HG02642 (cell line): ENCODE results near the gene GNG8.

Source experiments
- ATAC-seq: cut with Tn5 transposase; IDR thresholded peaks from one replicate; pipeline ENCODE4 v1.9.1; 2021; ENCODE audit warnings: mild to moderate bottlenecking; ENCODE audit not compliant: unreplicated experiment, poor library complexity

GNG8 gene

DNA sequence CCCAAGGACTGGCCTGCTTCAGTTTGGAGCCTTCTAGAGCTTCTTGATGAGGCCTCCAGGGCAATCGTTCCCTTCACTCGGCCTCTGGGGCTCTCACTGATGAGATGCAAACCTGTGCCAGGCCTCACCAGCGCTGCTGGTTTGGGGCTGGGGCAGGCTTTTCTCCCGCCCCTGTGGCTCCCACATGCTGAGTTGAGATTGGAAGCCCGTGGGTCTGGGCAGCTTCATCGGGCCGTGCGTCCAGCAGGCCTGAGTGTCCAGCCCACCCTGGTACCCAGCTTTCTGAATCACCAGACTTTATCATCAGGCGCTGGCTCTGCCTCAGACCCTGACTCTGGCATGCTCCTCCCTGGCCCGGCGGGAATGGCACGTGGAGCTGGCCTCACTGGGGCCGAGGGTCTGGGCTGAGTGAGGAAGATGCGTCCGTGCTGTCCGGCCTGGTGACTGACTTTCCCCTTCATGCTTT lies 30.6 kb downstream of the GNG8 start:
- no peak for ATAC-seq

DNA sequence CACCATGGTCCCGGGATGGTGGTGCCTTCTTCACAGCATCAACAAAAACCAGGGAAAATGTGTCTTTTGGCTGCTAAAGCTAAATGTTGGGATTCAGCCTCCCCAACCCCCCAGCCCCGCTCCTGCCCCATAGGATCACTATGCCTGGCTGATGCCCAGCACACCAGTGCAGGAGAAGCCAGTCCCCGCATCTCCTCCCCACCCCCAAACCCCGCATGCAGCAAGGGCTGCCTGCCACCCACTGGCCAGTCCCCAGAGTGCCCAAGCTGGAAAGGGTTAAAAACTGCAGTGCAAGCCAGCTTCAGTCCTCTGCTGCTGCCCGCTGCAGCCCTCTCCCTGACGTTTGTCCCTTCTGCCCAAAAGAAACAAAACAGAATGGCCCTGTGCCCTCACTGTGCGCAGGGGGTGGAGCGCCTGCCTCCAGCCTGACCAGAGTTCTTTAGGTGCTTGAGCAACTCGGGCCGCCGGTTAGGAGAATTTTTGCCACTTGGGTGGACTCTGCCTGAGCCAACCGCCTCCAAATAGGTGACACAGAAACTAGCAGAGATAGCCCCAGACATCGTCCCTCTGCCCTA lies 31.1 kb downstream of the GNG8 start:
- ATAC-seq: no peak

DNA sequence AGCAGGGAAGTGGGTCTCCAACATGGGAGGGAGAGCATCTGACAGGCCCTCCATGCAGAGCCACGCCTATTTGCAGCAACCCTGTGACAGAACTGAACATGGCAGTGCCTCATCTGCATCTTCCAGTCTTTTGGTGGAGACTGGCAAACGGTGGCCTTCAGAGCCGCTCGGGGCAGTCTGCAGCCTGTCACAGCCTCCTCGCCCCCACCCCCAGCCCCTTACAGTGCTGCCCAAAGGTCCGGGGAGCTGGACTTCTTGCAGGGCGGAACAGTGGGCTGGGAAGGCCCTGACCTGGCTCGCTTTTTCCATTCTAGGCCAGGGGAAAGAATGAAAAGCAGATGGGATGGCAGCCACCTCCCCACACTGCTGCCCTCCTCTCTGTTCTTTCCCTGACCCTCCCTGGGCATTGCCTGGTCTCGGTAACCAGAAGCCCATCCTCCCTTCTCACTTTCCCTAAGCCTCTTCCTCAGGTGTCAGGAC lies 32.2 kb downstream of the GNG8 start:
- no peak for ATAC-seq

GRCh38 chr19:46603195-46603637 lies 32.8 kb downstream of the GNG8 start:
- ATAC-seq: no peak

DNA sequence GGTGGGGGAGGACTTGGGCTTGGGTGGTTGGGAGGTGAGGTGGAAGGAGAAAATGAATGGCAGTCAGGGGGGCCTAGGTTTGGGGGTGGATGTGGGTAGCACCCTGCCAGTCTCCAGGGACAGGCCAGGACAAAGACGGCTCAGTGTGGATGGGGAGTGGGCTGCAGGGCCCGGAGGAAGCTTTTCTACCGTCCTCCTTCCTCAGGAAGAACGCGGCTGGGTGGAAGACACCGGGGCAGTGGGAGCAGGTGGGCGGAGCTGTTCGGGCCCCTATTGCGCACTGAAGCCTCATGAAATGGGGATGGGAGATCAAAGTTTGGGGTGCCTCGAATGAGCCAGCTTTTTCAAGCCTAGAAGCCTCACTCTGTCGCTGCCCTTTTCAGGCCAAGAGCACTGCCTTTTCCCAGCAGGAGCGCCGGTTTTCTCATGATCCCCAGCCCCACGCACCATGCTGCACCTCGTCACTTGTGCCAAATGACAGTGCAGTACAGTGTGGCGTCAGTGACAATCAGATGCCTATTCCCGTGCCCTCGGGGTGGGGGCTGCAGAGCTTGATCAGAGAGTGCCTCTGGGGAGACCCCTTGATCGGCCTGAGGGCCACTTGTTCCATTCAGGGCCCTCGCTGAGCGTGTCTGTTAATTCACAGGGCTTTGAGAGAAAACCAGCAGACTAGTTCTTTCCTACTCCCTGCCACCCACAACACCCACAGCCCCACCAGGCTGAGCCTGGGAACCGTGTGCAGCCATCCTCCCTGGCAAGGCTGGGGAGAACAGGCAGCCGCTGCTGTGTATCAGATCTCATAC lies 33.4 kb downstream of the GNG8 start:
- ATAC-seq: no peak

GRCh38 chr19:46601318-46602224 lies 34.4 kb downstream of the GNG8 start, which contains the start of gene CALM3:
Gene CALM3, plus strand, starts transcription at chr19:46601330. Its CDS starts 105 bp downstream, at chr19:46601435.
- no peak for ATAC-seq

DNA sequence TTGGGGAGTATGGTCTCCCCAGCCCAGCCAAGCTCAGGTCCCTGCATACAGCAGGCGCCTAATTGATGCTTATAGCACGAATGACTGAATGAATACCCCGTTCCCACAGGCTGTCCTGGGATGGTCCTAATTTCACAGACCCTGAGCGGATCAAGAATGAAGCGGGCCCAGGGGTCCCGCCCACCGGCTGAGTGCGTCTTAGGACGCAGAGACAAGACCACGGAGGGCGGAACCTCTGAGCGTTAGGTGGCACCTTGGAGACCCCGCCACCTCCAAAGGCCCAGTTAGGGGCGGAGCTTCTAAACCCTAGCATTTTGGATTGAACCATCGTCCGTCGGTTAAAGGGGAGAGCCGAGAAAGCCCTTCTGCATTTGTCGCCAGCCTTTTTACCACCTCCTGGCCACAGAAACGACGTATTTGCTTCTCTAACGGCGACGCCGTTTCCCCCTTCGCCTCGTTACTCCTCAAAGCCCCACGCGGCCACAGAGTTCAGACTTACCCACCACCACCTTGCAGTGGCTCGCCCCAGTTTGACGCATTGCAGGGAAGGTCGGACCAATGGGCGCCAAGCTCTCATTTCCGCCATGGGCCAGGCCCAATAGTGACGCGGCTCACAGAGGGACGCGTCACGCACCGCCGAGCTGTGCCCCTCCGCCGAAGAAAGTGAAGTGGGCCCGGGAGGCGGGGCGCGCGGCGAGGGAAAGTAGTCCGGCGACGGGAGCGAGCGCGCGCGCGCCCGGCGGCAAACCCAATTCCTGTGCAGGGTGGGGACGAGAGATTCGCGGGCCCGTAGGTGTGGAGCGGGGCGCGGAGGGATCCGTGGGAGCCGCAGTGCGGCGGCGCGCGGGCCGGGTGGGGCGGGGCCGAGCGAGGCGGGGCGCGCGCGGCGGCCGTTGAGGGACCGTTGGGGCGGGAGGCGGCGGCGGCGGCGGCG lies 35.4 kb downstream of the GNG8 start:
- ATAC-seq: peak; percentile 84

GRCh38 chr19:46599716-46600373 lies 36.2 kb downstream of the GNG8 start:
- no peak for ATAC-seq

DNA sequence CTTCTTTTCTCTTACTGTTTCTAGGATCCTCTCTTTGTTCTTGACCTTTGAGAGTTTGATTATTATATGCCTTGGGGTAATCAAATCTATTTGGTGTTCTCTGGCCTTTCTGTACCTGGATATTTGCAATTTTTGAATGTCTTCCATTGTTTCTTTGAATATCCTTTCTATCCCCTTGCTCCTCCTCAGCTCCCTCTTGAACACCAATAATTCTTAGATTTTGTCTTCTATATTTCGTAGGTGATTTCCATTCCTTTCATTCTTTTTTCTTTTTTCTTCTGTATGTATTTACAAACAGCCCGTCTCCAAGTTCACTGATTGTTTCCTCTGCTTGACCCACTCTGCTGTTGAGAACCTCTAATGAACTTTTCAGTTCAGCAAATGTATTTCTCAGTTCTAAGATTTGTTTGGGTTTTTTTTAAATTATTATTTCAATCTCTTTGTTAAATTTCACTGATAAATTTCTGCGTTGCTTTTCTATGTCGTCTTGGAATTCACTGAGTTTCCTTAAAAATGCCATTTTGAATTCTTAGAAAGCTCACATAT lies 37.6 kb downstream of the GNG8 start:
- no peak for ATAC-seq

GRCh38 chr19:46596008-46596407 lies 40.0 kb downstream of the GNG8 start:
- ATAC-seq: no peak

GRCh38 chr19:46591870-46592269 lies 44.1 kb downstream of the GNG8 start:
- no peak for ATAC-seq

DNA sequence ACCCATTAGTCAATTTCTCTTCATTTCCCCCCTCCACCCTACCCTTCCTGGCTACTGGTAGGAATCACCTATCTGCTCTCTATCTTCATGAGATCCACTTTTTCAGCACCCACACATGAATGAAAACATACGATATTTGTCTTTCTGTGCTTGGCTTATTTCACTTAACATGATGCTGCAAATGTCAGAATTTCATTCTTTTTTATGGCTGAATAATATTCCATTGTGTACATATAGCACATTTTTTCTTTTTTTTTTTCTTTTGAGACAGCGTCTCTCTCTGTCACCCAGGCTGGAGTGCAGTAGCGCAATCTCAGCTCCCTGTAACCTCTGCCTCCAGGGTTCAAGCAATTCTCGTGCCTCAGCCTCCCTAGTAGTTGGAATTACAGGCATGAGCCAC lies 44.7 kb downstream of the GNG8 start:
- no peak for ATAC-seq

GRCh38 chr19:46587861-46588260 lies 48.1 kb downstream of the GNG8 start:
- ATAC-seq: no peak

GRCh38 chr19:46586294-46586693 lies 49.7 kb downstream of the GNG8 start:
- no peak for ATAC-seq

GRCh38 chr19:46585539-46585938 lies 50.5 kb downstream of the GNG8 start:
- ATAC-seq: no peak
